Measurements from ENCODE around the gene TMEM38B. TPM values are rescaled to one million over a fixed set of nuclear protein-coding genes. Genes with fewer than 3 reads are reported as not detected.
"Not testable (repeated sequence)": the region's sequence is repeated elsewhere in the genome, so short reads cannot be mapped to it uniquely, and the experiment has no call there.

The TMEM38B gene
- polyA plus RNA-seq, 1 donor from 2014 or later = 30.9 TPM

- no peak overlapping the region for H3K4me2 ChIP-seq (ENCODE audit: low read length)
- H3K79me2 ChIP-seq (replicated peaks; ENCODE audit: insufficient read depth, low read length) = no peaks in the 10 kb centered on the region
- H3F3A ChIP-seq (ENCODE audit: insufficient read depth, low read length, poor library complexity, severe bottlenecking) = no peaks in the 10 kb centered on the region
- peaks cover 5% of the 10 kb centered on the region for H3K36me3 ChIP-seq (ENCODE audit: insufficient read depth, low read length)
- H3K27me3 ChIP-seq (ENCODE audit: insufficient read depth, low read depth, low read length) = no peaks in the 10 kb centered on the region
- H3K4me3 ChIP-seq (ENCODE audit: low read length) = no peak overlapping the region
- H3K27ac ChIP-seq (ENCODE audit: low read length) = no peak overlapping the region
- no peaks in the 10 kb centered on the region for H3K9me3 ChIP-seq (ENCODE audit: low read length)
- TF ChIP-seq, protein P1, sequence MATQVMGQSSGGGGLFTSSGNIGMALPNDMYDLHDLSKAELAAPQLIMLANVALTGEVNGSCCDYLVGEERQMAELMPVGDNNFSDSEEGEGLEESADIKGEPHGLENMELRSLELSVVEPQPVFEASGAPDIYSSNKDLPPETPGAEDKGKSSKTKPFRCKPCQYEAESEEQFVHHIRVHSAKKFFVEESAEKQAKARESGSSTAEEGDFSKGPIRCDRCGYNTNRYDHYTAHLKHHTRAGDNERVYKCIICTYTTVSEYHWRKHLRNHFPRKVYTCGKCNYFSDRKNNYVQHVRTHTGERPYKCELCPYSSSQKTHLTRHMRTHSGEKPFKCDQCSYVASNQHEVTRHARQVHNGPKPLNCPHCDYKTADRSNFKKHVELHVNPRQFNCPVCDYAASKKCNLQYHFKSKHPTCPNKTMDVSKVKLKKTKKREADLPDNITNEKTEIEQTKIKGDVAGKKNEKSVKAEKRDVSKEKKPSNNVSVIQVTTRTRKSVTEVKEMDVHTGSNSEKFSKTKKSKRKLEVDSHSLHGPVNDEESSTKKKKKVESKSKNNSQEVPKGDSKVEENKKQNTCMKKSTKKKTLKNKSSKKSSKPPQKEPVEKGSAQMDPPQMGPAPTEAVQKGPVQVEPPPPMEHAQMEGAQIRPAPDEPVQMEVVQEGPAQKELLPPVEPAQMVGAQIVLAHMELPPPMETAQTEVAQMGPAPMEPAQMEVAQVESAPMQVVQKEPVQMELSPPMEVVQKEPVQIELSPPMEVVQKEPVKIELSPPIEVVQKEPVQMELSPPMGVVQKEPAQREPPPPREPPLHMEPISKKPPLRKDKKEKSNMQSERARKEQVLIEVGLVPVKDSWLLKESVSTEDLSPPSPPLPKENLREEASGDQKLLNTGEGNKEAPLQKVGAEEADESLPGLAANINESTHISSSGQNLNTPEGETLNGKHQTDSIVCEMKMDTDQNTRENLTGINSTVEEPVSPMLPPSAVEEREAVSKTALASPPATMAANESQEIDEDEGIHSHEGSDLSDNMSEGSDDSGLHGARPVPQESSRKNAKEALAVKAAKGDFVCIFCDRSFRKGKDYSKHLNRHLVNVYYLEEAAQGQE (IDR thresholded peaks at IDR 0.05; ENCODE audit: borderline replicate concordance) = no peak
- TF ChIP-seq SMC3 (conservative IDR thresholded peaks at IDR 0.05; ENCODE audit: poor library complexity) (no peak), TAF1 (IDR thresholded peaks at IDR 0.05; ENCODE audit: low read depth) (no peak), EZH2 (IDR thresholded peaks at IDR 0.05; ENCODE audit: borderline replicate concordance, insufficient read depth, low read length, poor library complexity, severe bottlenecking) (no peak), CTCF (IDR thresholded peaks at IDR 0.05; ENCODE audit: poor library complexity, severe bottlenecking) (no peak), MXI1 (conservative IDR thresholded peaks at IDR 0.05; ENCODE audit: poor library complexity, severe bottlenecking) (no peak), POLR2AphosphoS5 (IDR thresholded peaks at IDR 0.05) (no peak), EP300 (conservative IDR thresholded peaks at IDR 0.05; ENCODE audit: poor library complexity, severe bottlenecking) (no peak), RAD21 (conservative IDR thresholded peaks at IDR 0.05) (no peak)
- no peaks in the 10 kb centered on the region for H4K20me1 ChIP-seq (ENCODE audit: insufficient read depth)
- no peak overlapping the region for H3K9ac ChIP-seq (ENCODE audit: low read length)
- no peaks in the 10 kb centered on the region for H3K9me2 ChIP-seq (ENCODE audit: insufficient read depth, low read length)
- no peak overlapping the region for H2AFZ ChIP-seq (ENCODE audit: low read depth, low read length)
These were observed 65.7 kb downstream of the TMEM38B start for GRCh38 chr9:105760053-105760452.

- H3K4me2 ChIP-seq (ENCODE audit: low read length); H3K9me3 ChIP-seq (ENCODE audit: low read length): not testable (repeated sequence)
These were observed 88.5 kb downstream of the TMEM38B start for GRCh38 chr9:105782561-105783494.

DNA sequence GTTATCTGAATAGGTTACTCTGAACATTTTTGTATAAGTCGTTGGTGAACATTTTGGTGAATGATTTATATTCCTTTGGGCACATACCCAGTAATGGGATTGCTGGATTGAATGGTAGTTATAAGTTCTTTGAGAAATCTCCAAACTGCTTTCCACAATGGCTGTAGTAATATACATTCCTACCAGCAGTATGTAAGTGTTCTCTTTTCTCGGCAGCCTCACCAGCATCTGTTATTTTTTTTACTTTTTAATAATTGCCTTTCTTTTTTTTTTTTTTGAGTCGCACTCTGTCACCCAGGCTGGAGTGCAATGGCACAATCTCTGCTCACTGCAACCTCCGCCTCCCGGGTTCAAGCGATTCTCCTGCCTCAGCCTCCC, 89.1 kb downstream of the TMEM38B start:
- not testable (repeated sequence) for H3K36me3 ChIP-seq (ENCODE audit: insufficient read depth, low read length); H3K4me2 ChIP-seq (ENCODE audit: low read length); H4K20me1 ChIP-seq (ENCODE audit: insufficient read depth); H3K79me2 ChIP-seq (replicated peaks; ENCODE audit: insufficient read depth, low read length); H3K9me2 ChIP-seq (ENCODE audit: insufficient read depth, low read length); H3K27ac ChIP-seq (ENCODE audit: low read length); H3K4me3 ChIP-seq (ENCODE audit: low read length); H3K9me3 ChIP-seq (ENCODE audit: low read length); H2AFZ ChIP-seq (ENCODE audit: low read depth, low read length); H3K27me3 ChIP-seq (ENCODE audit: insufficient read depth, low read depth, low read length); H3K9ac ChIP-seq (ENCODE audit: low read length); H3F3A ChIP-seq (ENCODE audit: insufficient read depth, low read length, poor library complexity, severe bottlenecking)

More at GRCh38 chr9:105782561-105783494, 88.5 kb downstream of the TMEM38B start:
- H3K9me2 ChIP-seq (ENCODE audit: insufficient read depth, low read length); H3K27ac ChIP-seq (ENCODE audit: low read length); H3F3A ChIP-seq (ENCODE audit: insufficient read depth, low read length, poor library complexity, severe bottlenecking); H4K20me1 ChIP-seq (ENCODE audit: insufficient read depth); H3K79me2 ChIP-seq (replicated peaks; ENCODE audit: insufficient read depth, low read length); H3K4me3 ChIP-seq (ENCODE audit: low read length); H3K9ac ChIP-seq (ENCODE audit: low read length); H3K27me3 ChIP-seq (ENCODE audit: insufficient read depth, low read depth, low read length); H3K36me3 ChIP-seq (ENCODE audit: insufficient read depth, low read length); H2AFZ ChIP-seq (ENCODE audit: low read depth, low read length): not testable (repeated sequence)

DNA sequence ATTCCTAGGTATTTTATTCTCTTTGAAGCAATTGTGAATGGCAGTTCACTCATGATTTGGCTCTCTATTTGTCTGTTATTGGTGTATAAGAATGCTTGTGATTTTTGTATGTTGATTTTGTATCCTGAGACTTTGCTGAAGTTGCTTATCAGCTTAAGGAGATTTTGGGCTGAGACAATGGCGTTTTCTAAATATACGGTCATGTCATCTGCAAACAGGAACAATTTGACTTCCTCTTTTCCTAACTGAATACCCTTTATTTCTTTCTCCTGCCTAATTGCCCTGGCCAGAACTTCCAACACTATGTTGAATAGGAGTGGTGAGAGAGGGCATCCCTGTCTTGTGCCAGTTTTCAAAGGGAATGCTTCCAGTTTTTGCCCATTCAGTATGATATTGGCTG, 92.5 kb downstream of the TMEM38B start:
- H3K9me3 ChIP-seq (ENCODE audit: low read length); H3K4me3 ChIP-seq (ENCODE audit: low read length); H3K27me3 ChIP-seq (ENCODE audit: insufficient read depth, low read depth, low read length); H3F3A ChIP-seq (ENCODE audit: insufficient read depth, low read length, poor library complexity, severe bottlenecking); H3K9ac ChIP-seq (ENCODE audit: low read length); H3K27ac ChIP-seq (ENCODE audit: low read length); H4K20me1 ChIP-seq (ENCODE audit: insufficient read depth); H3K9me2 ChIP-seq (ENCODE audit: insufficient read depth, low read length); H3K4me2 ChIP-seq (ENCODE audit: low read length); H3K79me2 ChIP-seq (replicated peaks; ENCODE audit: insufficient read depth, low read length); H3K36me3 ChIP-seq (ENCODE audit: insufficient read depth, low read length); H2AFZ ChIP-seq (ENCODE audit: low read depth, low read length): not testable (repeated sequence)

All from neural cell (in vitro differentiated cells).